GM21619 (cell line): Measurements from ENCODE around the gene IRF9.

Experiments
- ATAC-seq: cut with Tn5 transposase; IDR thresholded peaks from one replicate; pipeline ENCODE4 v1.9.1; 2021; ENCODE audit not compliant: unreplicated experiment

IRF9 gene

GRCh38 chr14:24176599-24176998, 15.5 kb downstream of the IRF9 start:
- ATAC-seq: no peak

GRCh38 chr14:24177041-24177825, 16.2 kb downstream of the IRF9 start:
- no peak for ATAC-seq

GRCh38 chr14:24177891-24178290, 16.8 kb downstream of the IRF9 start:
- no peak for ATAC-seq

- ATAC-seq: no peak
These were observed 17.5 kb downstream of the IRF9 start for GRCh38 chr14:24178399-24179178.

- no peak for ATAC-seq
These were observed 18.4 kb downstream of the IRF9 start for GRCh38 chr14:24179294-24179960.

- no peak for ATAC-seq
These were observed 19.1 kb downstream of the IRF9 start for GRCh38 chr14:24179961-24180796.

- ATAC-seq: no peak
These were observed 20.5 kb downstream of the IRF9 start for GRCh38 chr14:24181371-24182077.

- no peak for ATAC-seq
These were observed 21.2 kb downstream of the IRF9 start for GRCh38 chr14:24182110-24182882.

- no peak for ATAC-seq
These were observed 22.0 kb downstream of the IRF9 start for GRCh38 chr14:24183014-24183481.

GRCh38 chr14:24184104-24184970, 23.3 kb downstream of the IRF9 start:
- ATAC-seq: no peak

GRCh38 chr14:24185026-24185425, 24.0 kb downstream of the IRF9 start:
- ATAC-seq: no peak

GRCh38 chr14:24185741-24186140, 24.7 kb downstream of the IRF9 start:
- ATAC-seq: no peak

GRCh38 chr14:24186831-24187538, 25.9 kb downstream of the IRF9 start:
- ATAC-seq: no peak

GRCh38 chr14:24187539-24187915, 26.5 kb downstream of the IRF9 start:
- ATAC-seq: no peak

GRCh38 chr14:24188251-24189058, 27.4 kb downstream of the IRF9 start, which contains the start of gene IPO4:
Gene IPO4, minus strand, starts transcription at chr14:24188816. Its CDS starts 29 bp downstream, at chr14:24188787.
- ATAC-seq: peak; percentile 89

GRCh38 chr14:24189059-24189375, 28.0 kb downstream of the IRF9 start:
- no peak for ATAC-seq

GRCh38 chr14:24189460-24189859, 28.4 kb downstream of the IRF9 start:
- ATAC-seq: no peak
